ENCODE measurements around the gene OCIAD1. TPM values are rescaled to one million over a fixed set of nuclear protein-coding genes. Genes with fewer than 3 reads are reported as not detected.
"Not testable (repeated sequence)": the region's sequence is repeated elsewhere in the genome, so short reads cannot be mapped to it uniquely, and the experiment has no call there.

The OCIAD1 gene
- total RNA-seq, 2 experiments from 2014 or later, result 103 to 104 TPM

- H3K4me3 Mint-ChIP-seq, result no peak overlapping the region
- CTCF ChIA-PET, result interaction anchor here (0.7 kb wide), 1 partner anchor 13 kb away, joined by 3 read pairs; no protein-coding TSS in a partner anchor
- no peaks in the 10 kb centered on the region for H3K27me3 Mint-ChIP-seq
- no peak for DNase-seq
- POLR2A ChIA-PET, result interaction anchor here (0.7 to 1.5 kb wide), 2 partner anchors 11 to 56 kb away, joined by 3 read pairs; no protein-coding TSS in a partner anchor
- no peaks in the 10 kb centered on the region for H3K9me3 Mint-ChIP-seq
- peaks cover 56% of the 10 kb centered on the region for H3K36me3 Mint-ChIP-seq (ENCODE audit: low read depth)
- no peak overlapping the region for H3K27ac Mint-ChIP-seq
- H3K4me1 Mint-ChIP-seq, result peaks cover 18% of the 10 kb centered on the region
Measured at GRCh38 chr4:48836658-48837057, 5.8 kb downstream of the OCIAD1 start.

GRCh38 chr4:48841045-48841827, 10.3 kb downstream of the OCIAD1 start:
- POLR2A ChIA-PET, result interaction anchor here (1.5 kb wide), 1 partner anchor 11 kb away, joined by 5 read pairs; the partner anchor contains the start of gene OCIAD1
- H3K4me1 Mint-ChIP-seq, result peaks cover 5% of the 10 kb centered on the region
- H3K27me3 Mint-ChIP-seq, result no peaks in the 10 kb centered on the region
- no peaks in the 10 kb centered on the region for H3K9me3 Mint-ChIP-seq
- no peak for DNase-seq
- peaks cover 63% of the 10 kb centered on the region for H3K36me3 Mint-ChIP-seq (ENCODE audit: low read depth)
- H3K4me3 Mint-ChIP-seq, result no peak overlapping the region
- H3K27ac Mint-ChIP-seq, result no peak overlapping the region
- CTCF ChIA-PET, result interaction anchor here (1.4 kb wide), 1 partner anchor 261 kb away, joined by 6 read pairs; no protein-coding TSS in a partner anchor

GRCh38 chr4:48844843-48845242, 14.0 kb downstream of the OCIAD1 start:
- ChIA-PET POLR2A (no interaction called here), CTCF (no interaction called here)
- H3K36me3 Mint-ChIP-seq (ENCODE audit: low read depth), result peaks cover 66% of the 10 kb centered on the region
- H3K27ac Mint-ChIP-seq, result no peak overlapping the region
- no peak overlapping the region for H3K4me3 Mint-ChIP-seq
- no peaks in the 10 kb centered on the region for H3K9me3 Mint-ChIP-seq
- H3K27me3 Mint-ChIP-seq, result no peaks in the 10 kb centered on the region
- peaks cover 3% of the 10 kb centered on the region for H3K4me1 Mint-ChIP-seq
- no peak for DNase-seq

- DNase-seq, H3K27ac Mint-ChIP-seq, H3K27me3 Mint-ChIP-seq, H3K9me3 Mint-ChIP-seq, H3K4me3 Mint-ChIP-seq, H3K4me1 Mint-ChIP-seq, POLR2A ChIA-PET: not testable (repeated sequence)
- H3K36me3 Mint-ChIP-seq (ENCODE audit: low read depth), result peaks cover 66% of the 10 kb centered on the region
- CTCF ChIA-PET, result interaction anchor here (0.9 kb wide), 1 partner anchor 13 kb away, joined by 3 read pairs; no protein-coding TSS in a partner anchor
Measured at GRCh38 chr4:48848799-48849198, 17.9 kb downstream of the OCIAD1 start.

GRCh38 chr4:48851651-48852050, 20.8 kb downstream of the OCIAD1 start:
- DNase-seq, result no peak
- H3K4me3 Mint-ChIP-seq, result no peak overlapping the region
- no peaks in the 10 kb centered on the region for H3K9me3 Mint-ChIP-seq
- CTCF ChIA-PET, result interaction anchor here (1.0 to 1.2 kb wide), 2 partner anchors 20 to 111 kb away, joined by 3 read pairs; no protein-coding TSS in a partner anchor
- peaks cover 55% of the 10 kb centered on the region for H3K36me3 Mint-ChIP-seq (ENCODE audit: low read depth)
- POLR2A ChIA-PET, result no interaction called here
- H3K27me3 Mint-ChIP-seq, result no peaks in the 10 kb centered on the region
- H3K4me1 Mint-ChIP-seq, result no peaks in the 10 kb centered on the region
- H3K27ac Mint-ChIP-seq, result no peak overlapping the region

GRCh38 chr4:48853604-48854394, 22.9 kb downstream of the OCIAD1 start:
- H3K36me3 Mint-ChIP-seq (ENCODE audit: low read depth), result peaks cover 60% of the 10 kb centered on the region
- H3K9me3 Mint-ChIP-seq, result no peaks in the 10 kb centered on the region
- no peak overlapping the region for H3K27ac Mint-ChIP-seq
- H3K4me3 Mint-ChIP-seq, result no peak overlapping the region
- H3K4me1 Mint-ChIP-seq, result no peaks in the 10 kb centered on the region
- POLR2A ChIA-PET, result no interaction called here
- H3K27me3 Mint-ChIP-seq, result no peaks in the 10 kb centered on the region
- no peak for DNase-seq
- CTCF ChIA-PET, result no interaction called here

GRCh38 chr4:48854395-48854683, 23.5 kb downstream of the OCIAD1 start:
- H3K4me3 Mint-ChIP-seq, result no peak overlapping the region
- no peaks in the 10 kb centered on the region for H3K27me3 Mint-ChIP-seq
- POLR2A ChIA-PET, result no interaction called here
- no peaks in the 10 kb centered on the region for H3K4me1 Mint-ChIP-seq
- no peak for DNase-seq
- no peak overlapping the region for H3K27ac Mint-ChIP-seq
- peaks cover 61% of the 10 kb centered on the region for H3K36me3 Mint-ChIP-seq (ENCODE audit: low read depth)
- no peaks in the 10 kb centered on the region for H3K9me3 Mint-ChIP-seq
- CTCF ChIA-PET, result no interaction called here

GRCh38 chr4:48854982-48855381, 24.1 kb downstream of the OCIAD1 start:
- ChIA-PET POLR2A (no interaction called here), CTCF (no interaction called here)
- Mint-ChIP-seq H3K36me3 (ENCODE audit: low read depth) (peaks cover 65% of the 10 kb centered on the region), H3K9me3 (no peaks in the 10 kb centered on the region), H3K27me3 (no peaks in the 10 kb centered on the region), H3K4me3 (no peak overlapping the region), H3K27ac (no peak overlapping the region), H3K4me1 (no peaks in the 10 kb centered on the region)
- no peak for DNase-seq

- Mint-ChIP-seq H3K9me3 (no peaks in the 10 kb centered on the region), H3K27me3 (no peaks in the 10 kb centered on the region), H3K36me3 (ENCODE audit: low read depth) (peaks cover 59% of the 10 kb centered on the region), H3K4me1 (no peaks in the 10 kb centered on the region), H3K27ac (no peak overlapping the region), H3K4me3 (no peak overlapping the region)
- no peak for DNase-seq
- POLR2A ChIA-PET, result interaction anchor here (1.8 kb wide), 1 partner anchor 27 kb away, joined by 5 read pairs; the partner anchor contains the start of gene OCIAD1
- CTCF ChIA-PET, result interaction anchor here (1.4 kb wide), 1 partner anchor 86 kb away, joined by 3 read pairs; no protein-coding TSS in a partner anchor
Measured at GRCh38 chr4:48858130-48858529, 27.2 kb downstream of the OCIAD1 start.

- H3K27ac Mint-ChIP-seq, result no peak overlapping the region
- ChIA-PET CTCF (no interaction called here), POLR2A (no interaction called here)
- peaks cover 41% of the 10 kb centered on the region for H3K36me3 Mint-ChIP-seq (ENCODE audit: low read depth)
- H3K27me3 Mint-ChIP-seq, result no peaks in the 10 kb centered on the region
- peaks cover 4% of the 10 kb centered on the region for H3K9me3 Mint-ChIP-seq
- H3K4me1 Mint-ChIP-seq, result no peaks in the 10 kb centered on the region
- H3K4me3 Mint-ChIP-seq, result no peak overlapping the region
- DNase-seq, result no peak
Measured at GRCh38 chr4:48862038-48862437, 31.1 kb downstream of the OCIAD1 start.

- ChIA-PET POLR2A (no interaction called here), CTCF (no interaction called here)
- no peak overlapping the region for H3K27ac Mint-ChIP-seq
- peaks cover 4% of the 10 kb centered on the region for H3K9me3 Mint-ChIP-seq
- peaks cover 3% of the 10 kb centered on the region for H3K27me3 Mint-ChIP-seq
- H3K4me1 Mint-ChIP-seq, result no peaks in the 10 kb centered on the region
- H3K36me3 Mint-ChIP-seq (ENCODE audit: low read depth), result peaks cover 38% of the 10 kb centered on the region
- H3K4me3 Mint-ChIP-seq, result no peak overlapping the region
- DNase-seq, result no peak
Measured at GRCh38 chr4:48862661-48863060, 31.8 kb downstream of the OCIAD1 start.

GRCh38 chr4:48863728-48864127, 32.8 kb downstream of the OCIAD1 start:
- H3K9me3 Mint-ChIP-seq, result peaks cover 4% of the 10 kb centered on the region
- peaks cover 5% of the 10 kb centered on the region for H3K27me3 Mint-ChIP-seq
- H3K27ac Mint-ChIP-seq, result no peak overlapping the region
- H3K4me1 Mint-ChIP-seq, result no peaks in the 10 kb centered on the region
- no peak overlapping the region for H3K4me3 Mint-ChIP-seq
- CTCF ChIA-PET, result no interaction called here
- POLR2A ChIA-PET, result no interaction called here
- no peak for DNase-seq
- peaks cover 27% of the 10 kb centered on the region for H3K36me3 Mint-ChIP-seq (ENCODE audit: low read depth)

- H3K4me3 Mint-ChIP-seq, H3K4me1 Mint-ChIP-seq, CTCF ChIA-PET, H3K27ac Mint-ChIP-seq, DNase-seq, H3K27me3 Mint-ChIP-seq, POLR2A ChIA-PET, H3K9me3 Mint-ChIP-seq: not testable (repeated sequence)
- peaks cover 20% of the 10 kb centered on the region for H3K36me3 Mint-ChIP-seq (ENCODE audit: low read depth)
Measured at GRCh38 chr4:48864696-48865095, 33.8 kb downstream of the OCIAD1 start.
